ENCODE measurements around the gene ADGRL3. TPM values are rescaled to one million over a fixed set of nuclear protein-coding genes. Genes with fewer than 3 reads are reported as not detected.

The ADGRL3 gene
- total and polyA plus RNA-seq, 12 donors, result 2.4 to 182 (median 22.1) TPM

- WGBS, 4 donors, result 45 to 60% (median 51%) methylated on average over 2 of the region's 2 CpGs
- intact Hi-C loops (cut with DNase I), result no loop called here
- Histone ChIP-seq H3K27me3 (no peaks in the 10 kb centered on the region), H3K9me3 (replicated peaks in 1 of 3) (no peaks in the 10 kb centered on the region), H3K27ac (no peak overlapping the region), H3K36me3 (replicated peaks in 1 of 2) (no peaks in the 10 kb centered on the region), H3K4me3 (no peak overlapping the region), H3K4me1 (replicated peaks in 1 of 2) (peaks cover 0 to 3% of the 10 kb centered on the region in 2 donors)
- DNase-seq, result no peak
- TF ChIP-seq CTCF (IDR thresholded peaks at IDR 0.05) (no peak), POLR2A (IDR thresholded peaks at IDR 0.05) (no peak)
Observed at GRCh38 chr4:61220556-61220955, 20.4 kb downstream of the ADGRL3 start.

DNA sequence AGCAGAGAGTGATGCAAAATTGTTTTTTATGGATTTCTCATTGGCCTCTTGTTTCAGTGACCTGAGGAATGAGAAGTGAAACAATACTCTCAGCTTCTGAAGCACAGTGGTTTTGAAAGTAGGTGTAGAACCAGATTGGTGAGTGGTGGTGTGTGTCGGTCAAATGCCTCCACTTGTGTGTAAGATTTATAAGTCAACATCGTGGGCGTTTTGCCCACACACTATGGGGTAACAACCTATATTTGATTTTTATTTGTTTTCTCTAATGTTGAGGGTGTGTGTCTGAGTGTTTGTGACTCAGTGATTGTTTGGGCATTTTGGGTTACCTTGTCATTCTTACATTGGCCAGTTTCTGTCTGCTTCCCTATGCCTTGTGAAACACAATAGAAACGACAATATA, 23.3 kb downstream of the ADGRL3 start:
- Histone ChIP-seq H3K9me3 (replicated peaks in 1 of 3) (no peaks in the 10 kb centered on the region), H3K27ac (no peak overlapping the region), H3K4me3 (no peak overlapping the region), H3K36me3 (replicated peaks in 1 of 2) (no peaks in the 10 kb centered on the region), H3K4me1 (replicated peaks in 1 of 2) (peaks cover 0 to 3% of the 10 kb centered on the region in 2 donors), H3K27me3 (no peaks in the 10 kb centered on the region)
- intact Hi-C loops (cut with DNase I), result no loop called here
- TF ChIP-seq POLR2A (IDR thresholded peaks at IDR 0.05), result no peak
- no peak for TF ChIP-seq CTCF (IDR thresholded peaks at IDR 0.05)
- no peak for DNase-seq
- WGBS, 4 donors, result 92 to 93% (median 93%) methylated on average over 4 of the region's 4 CpGs

DNA sequence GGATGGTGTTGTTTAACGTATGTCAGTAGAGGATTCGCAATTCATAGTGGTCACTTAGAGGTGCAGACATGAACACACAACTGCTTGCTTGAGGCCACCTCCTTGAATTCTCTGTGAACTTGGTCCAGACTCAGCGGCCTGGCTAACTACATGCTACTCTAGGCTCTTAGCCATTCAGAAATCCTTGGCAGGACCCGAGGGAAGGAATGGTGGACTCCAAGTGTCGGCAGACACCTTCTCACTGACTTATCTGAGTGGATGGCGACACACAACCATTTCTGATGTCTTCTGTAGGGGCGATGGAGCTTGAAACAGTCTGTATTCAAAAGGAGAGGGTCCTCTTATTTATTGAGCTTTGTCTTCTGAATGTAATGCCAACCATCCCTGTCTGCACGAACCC, 24.4 kb downstream of the ADGRL3 start:
- Histone ChIP-seq H3K27me3 (no peaks in the 10 kb centered on the region), H3K4me3 (no peak overlapping the region), H3K27ac (no peak overlapping the region), H3K36me3 (replicated peaks in 1 of 2) (no peaks in the 10 kb centered on the region), H3K9me3 (replicated peaks in 1 of 3) (no peaks in the 10 kb centered on the region), H3K4me1 (replicated peaks in 1 of 2) (peaks cover 0 to 3% of the 10 kb centered on the region in 2 donors)
- intact Hi-C loops (cut with DNase I), result no loop called here
- 75 to 93% (median 87%) methylated on average over 7 to 8 of the region's 8 CpGs for WGBS, 4 donors
- TF ChIP-seq POLR2A (IDR thresholded peaks at IDR 0.05), result no peak
- TF ChIP-seq CTCF (IDR thresholded peaks at IDR 0.05), result no peak
- no peak for DNase-seq

DNA sequence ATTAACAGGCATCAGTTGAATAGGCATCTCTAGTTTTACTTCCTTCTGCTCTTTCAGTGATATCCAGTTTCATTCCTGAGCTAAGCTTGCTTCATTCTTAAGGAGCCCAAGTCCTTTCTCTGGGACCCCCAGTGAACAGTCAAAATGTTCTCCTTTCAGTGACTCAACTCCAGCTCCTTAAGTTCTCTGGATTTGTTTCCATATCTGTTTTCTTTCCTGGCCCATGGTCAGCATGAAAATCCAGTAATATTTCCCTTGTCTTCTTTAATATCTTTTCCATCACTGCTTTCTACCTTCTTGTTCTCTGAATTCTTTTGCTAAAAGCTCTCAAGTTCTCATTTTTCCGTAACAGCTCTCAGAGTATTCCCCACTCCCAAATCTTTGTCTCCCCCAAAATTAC, 25.5 kb downstream of the ADGRL3 start:
- Histone ChIP-seq H3K27ac (no peak overlapping the region), H3K9me3 (replicated peaks in 1 of 3) (no peaks in the 10 kb centered on the region), H3K4me1 (replicated peaks in 1 of 2) (no peaks in the 10 kb centered on the region), H3K4me3 (no peak overlapping the region), H3K36me3 (replicated peaks in 1 of 2) (no peaks in the 10 kb centered on the region), H3K27me3 (no peaks in the 10 kb centered on the region)
- no peak for TF ChIP-seq POLR2A (IDR thresholded peaks at IDR 0.05)
- no peak for TF ChIP-seq CTCF (IDR thresholded peaks at IDR 0.05)
- intact Hi-C loops (cut with DNase I), result no loop called here
- 87 to 100% (median 91%) methylated on average over 1 of the region's 1 CpG for WGBS, 4 donors
- DNase-seq, result no peak

All from adrenal gland (tissue), 12 donors.